K562 (cell line): Measurements from ENCODE around the gene TKTL1. TPM values are rescaled to one million over a fixed set of nuclear protein-coding genes. Genes with fewer than 3 reads are reported as not detected.
A peak's percentile ranks its signal among the peaks of the same experiment; 100 is the strongest.

Source experiments
- ATAC-seq: fragments of 200-7000 bp; cut with Tn5 transposase; 3 replicates; pipeline ENCODE4 v1.9.1; 2020; ENCODE audit warnings: moderate library complexity
- BruUV-seq: library from RNA; stranded (reverse); fragments of 400-500 nt; replicated peaks from 2 replicates; lab custom pipeline; 2021; lab: Mats Ljungman, UMichigan
- CTCF ChIA-PET: fragments of 300-600 bp; formaldehyde crosslinking; extraction: SDS; loops from one replicate; lab custom pipeline; 2021; ENCODE audit warnings: low intra/inter-chr PET ratio; lab: Yijun Ruan, JAX
- POLR2A ChIA-PET: fragments of 300-600, 350-650 bp; sonication (Branson Sonifier 250); formaldehyde crosslinking; extraction: SDS; loops from one replicate; lab custom pipeline; 2021; ENCODE audit warnings: antibody characterized with exemption, inconsistent platforms; lab: Yijun Ruan, JAX
- DNase-seq, 4 experiments: peaks; one replicate each; pipeline versions ENCODE4 v3.0.0 to v3.0.0-alpha.2; 2011 to 2018; ENCODE audit warnings: low spot score in 3 of 4, mixed read lengths in 3 of 4; ENCODE audit errors: extremely low read depth in 1 of 4
- FAIRE-seq: peaks from 2 replicates; lab custom pipeline; 2011; peaks lifted over from hg19 to GRCh38; lab: Jason Lieb, UNC
- H2AFZ ChIP-seq: 2 replicates; pipeline ENCODE4 v1.6.0; 2011; ENCODE audit warnings: low read depth, low read length, control low read depth, inconsistent platforms
- H3K27ac ChIP-seq: fragments of 200-600 bp; 3 replicates; pipeline ENCODE4 v1.8.0; 2011; ENCODE audit warnings: low read depth, mild to moderate bottlenecking, control low read depth, inconsistent platforms, low read length, moderate library complexity, mixed read lengths; ENCODE audit errors: extremely low read depth
- H3K27me3 ChIP-seq, 2 experiments: fragments of 300-600 bp in 1 of 2; 2 replicates in 1 of 2; 3 replicates in 1 of 2; pipeline versions ENCODE4 v1.6.0 to v1.8.0; 2011; ENCODE audit warnings: inconsistent platforms in 2 of 2, low read length in 2 of 2, mild to moderate bottlenecking in 1 of 2, mixed read lengths in 1 of 2, moderate library complexity in 1 of 2; ENCODE audit not compliant: control insufficient read depth in 2 of 2, insufficient read depth in 2 of 2
- H3K36me3 ChIP-seq: fragments of 300-600 bp; 3 replicates; pipeline ENCODE4 v1.8.0; 2011; ENCODE audit warnings: mild to moderate bottlenecking, low read length, inconsistent platforms; ENCODE audit not compliant: control insufficient read depth, insufficient read depth
- H3K4me1 ChIP-seq, 2 experiments: fragments of 200-600 bp in 1 of 2; replicated peaks in 1 of 2; 2 replicates in 1 of 2; 3 replicates in 1 of 2; pipeline versions ENCODE4 v1.5.1 to v1.8.0; 2011; ENCODE audit warnings: inconsistent platforms in 2 of 2, low read length in 2 of 2, mild to moderate bottlenecking in 1 of 2, mixed read lengths in 1 of 2, moderate library complexity in 1 of 2; ENCODE audit not compliant: control insufficient read depth in 2 of 2, insufficient read depth in 2 of 2
- H3K4me2 ChIP-seq: 2 replicates; pipeline ENCODE4 v1.6.1; 2011; ENCODE audit warnings: low read length, control low read depth, inconsistent platforms, mixed read lengths; ENCODE audit not compliant: insufficient read depth
- H3K4me3 ChIP-seq: fragments of 200-600 bp; sonication (generic), shearing (Covaris generic); 2 replicates; pipeline ENCODE4 v1.5.1; 2016; ENCODE audit warnings: control low read depth, inconsistent platforms
- H3K79me2 ChIP-seq: fragments of 200-600 bp; 3 replicates; pipeline ENCODE4 v1.8.0; 2011; ENCODE audit warnings: low read length, inconsistent platforms; ENCODE audit not compliant: control insufficient read depth, insufficient read depth
- H3K9ac ChIP-seq, 2 experiments: 2 replicates each; pipeline versions ENCODE4 v1.6.0 to v1.6.1; 2011; ENCODE audit warnings: low read depth in 2 of 2, low read length in 2 of 2, control low read depth in 1 of 2, inconsistent platforms in 1 of 2, mild to moderate bottlenecking in 1 of 2, mixed read lengths in 1 of 2; ENCODE audit not compliant: insufficient read depth in 1 of 2
- H3K9me1 ChIP-seq: one replicate; pipeline ENCODE4 v1.6.0; 2011; ENCODE audit warnings: inconsistent platforms, mild to moderate bottlenecking, low read length, moderate library complexity; ENCODE audit not compliant: control insufficient read depth, insufficient read depth
- H3K9me3 ChIP-seq: replicated peaks from 2 replicates; pipeline ENCODE4 v1.5.1; 2011; ENCODE audit warnings: low read depth, low read length, inconsistent platforms; ENCODE audit not compliant: control insufficient read depth, insufficient read depth
- H4K20me1 ChIP-seq: replicated peaks from 2 replicates; pipeline ENCODE4 v1.6.1; 2011; ENCODE audit warnings: low read length, inconsistent platforms, mixed read lengths; ENCODE audit not compliant: control insufficient read depth, insufficient read depth
- NR3C1 ChIP-seq: sonication (generic); formaldehyde crosslinking; IDR thresholded peaks from 2 replicates; pipeline ENCODE4 v1.8.1; 2022; ENCODE audit warnings: missing genetic modification reagents
- SMC3 ChIP-seq: conservative IDR thresholded peaks from 2 replicates; pipeline ENCODE4 v1.6.1; 2011; ENCODE audit warnings: low read depth, low read length, improper control_type of control experiment; ENCODE audit not compliant: insufficient read depth
- ZEB2 ChIP-seq: fragments of 450-650 bp; IDR thresholded peaks from 2 replicates; pipeline ENCODE4 v1.6.1; 2016
- WGBS: fragments of 100-300 bp; shearing (Covaris generic); methylation state at CpG from one replicate; pipeline ENCODE4 v1.1.6; 2016; ENCODE audit warnings: low coverage, mixed read lengths; ENCODE audit not compliant: insufficient coverage; ENCODE audit errors: missing lambda C conversion rate; 5-methylcytosine and 5-hydroxymethylcytosine counted together
- in situ Hi-C: fragments of 300-500 bp; cut with MboI; formaldehyde crosslinking; loops from 4 replicates; pipeline ENCODE4 v1.15.0; 2018; ENCODE audit warnings: inconsistent platforms, mixed read lengths
- intact Hi-C: fragments of 100-400 bp; cut with micrococcal nuclease; formaldehyde crosslinking; loops from 2 replicates; pipeline ENCODE4 v1.14.2; 2022
- polyA plus RNA-seq, 8 experiments: library from polyadenylated mRNA; depleted of rRNA in 4 of 8; stranded (reverse) in 5 of 8; unstranded in 3 of 8; fragments of >200 nt; fragmentation: Nextera tagmentation in 2 of 8; fragmentation: Illumina TruSeq in 1 of 8; extraction: Ambion mirVana in 2 of 8; extraction: Trizol in 1 of 8; gene quantifications; 2 replicates each; pipeline versions ENCODE4 v1.2.1 to v1.2.3, GENCODE V29; 2011 to 2014; ENCODE audit warnings: inconsistent platforms in 1 of 8, missing spikeins in 1 of 8
- total RNA-seq, 7 experiments: library from RNA; depleted of rRNA in 6 of 7; stranded (reverse); fragments of >200 nt in 6 of 7; fragmentation: Illumina TruSeq in 2 of 7; extraction: Trizol in 2 of 7; gene quantifications; 2 replicates each; pipeline versions ENCODE4 v1.2.1 to v1.2.3, GENCODE V29; 2011 to 2021; ENCODE audit warnings: low replicate concordance in 1 of 7
- TF ChIP-seq, protein P1 (sequence below): sonication (generic); formaldehyde crosslinking; IDR thresholded peaks from 2 replicates; pipeline ENCODE4 v1.5.0; 2020; ENCODE audit warnings: missing genetic modification reagents
- TF ChIP-seq, protein P2 (sequence below): sonication (generic); formaldehyde crosslinking; IDR thresholded peaks from 2 replicates; pipeline ENCODE4 v1.9.0; 2022; ENCODE audit warnings: mild to moderate bottlenecking, missing genetic modification reagents
- TF ChIP-seq, protein P3 (sequence below): IDR thresholded peaks from 2 replicates; pipeline ENCODE4 v1.6.1; 2011; ENCODE audit warnings: borderline replicate concordance, low read depth, mild to moderate bottlenecking, moderate library complexity, low read length; ENCODE audit not compliant: insufficient read depth, poor library complexity, severe bottlenecking
- TF ChIP-seq, protein P4 (sequence below): sonication (generic); formaldehyde crosslinking; IDR thresholded peaks from 2 replicates; pipeline ENCODE4 v1.8.0; 2022; ENCODE audit warnings: missing genetic modification reagents, mild to moderate bottlenecking, moderate library complexity, borderline replicate concordance

Gene TKTL1
- total and polyA plus RNA-seq, 9 of the 15 experiments (the other 6 are each of a cell fraction or from before 2014, with no cell fraction given) = 0.18 to 0.71 (median 0.38) TPM

DNA sequence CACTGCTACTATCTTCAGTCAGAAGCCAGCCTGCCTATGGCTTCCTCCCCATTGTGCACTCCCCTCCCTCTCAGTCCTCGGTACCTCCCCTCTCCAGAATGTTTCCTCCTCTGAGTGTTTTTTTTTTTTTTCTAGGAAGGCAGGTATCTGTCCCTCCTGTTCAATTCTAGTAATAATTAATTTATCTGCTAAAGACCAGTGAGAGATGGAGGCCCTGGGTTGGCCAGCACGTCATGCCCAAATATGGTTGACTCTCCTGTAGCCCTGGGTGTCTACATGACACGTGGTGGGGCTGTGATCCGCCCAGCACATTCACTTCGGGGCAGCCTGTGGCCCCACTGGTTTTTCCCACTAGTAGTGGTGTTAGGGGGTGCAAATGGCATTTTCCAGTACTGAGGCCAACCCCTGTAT, 77.0 kb downstream of the TKTL1 start (continued):
- TF ChIP-seq, protein P1, sequence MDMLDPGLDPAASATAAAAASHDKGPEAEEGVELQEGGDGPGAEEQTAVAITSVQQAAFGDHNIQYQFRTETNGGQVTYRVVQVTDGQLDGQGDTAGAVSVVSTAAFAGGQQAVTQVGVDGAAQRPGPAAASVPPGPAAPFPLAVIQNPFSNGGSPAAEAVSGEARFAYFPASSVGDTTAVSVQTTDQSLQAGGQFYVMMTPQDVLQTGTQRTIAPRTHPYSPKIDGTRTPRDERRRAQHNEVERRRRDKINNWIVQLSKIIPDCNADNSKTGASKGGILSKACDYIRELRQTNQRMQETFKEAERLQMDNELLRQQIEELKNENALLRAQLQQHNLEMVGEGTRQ (CRISPR knock-in tag) = peak; percentile 22; the same call in 1 of the 2 replicates
- TF ChIP-seq, protein P2, sequence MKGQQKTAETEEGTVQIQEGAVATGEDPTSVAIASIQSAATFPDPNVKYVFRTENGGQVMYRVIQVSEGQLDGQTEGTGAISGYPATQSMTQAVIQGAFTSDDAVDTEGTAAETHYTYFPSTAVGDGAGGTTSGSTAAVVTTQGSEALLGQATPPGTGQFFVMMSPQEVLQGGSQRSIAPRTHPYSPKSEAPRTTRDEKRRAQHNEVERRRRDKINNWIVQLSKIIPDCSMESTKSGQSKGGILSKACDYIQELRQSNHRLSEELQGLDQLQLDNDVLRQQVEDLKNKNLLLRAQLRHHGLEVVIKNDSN = peak; percentile 68
- TF ChIP-seq, all 486 proteins: peak for 7

DNA sequence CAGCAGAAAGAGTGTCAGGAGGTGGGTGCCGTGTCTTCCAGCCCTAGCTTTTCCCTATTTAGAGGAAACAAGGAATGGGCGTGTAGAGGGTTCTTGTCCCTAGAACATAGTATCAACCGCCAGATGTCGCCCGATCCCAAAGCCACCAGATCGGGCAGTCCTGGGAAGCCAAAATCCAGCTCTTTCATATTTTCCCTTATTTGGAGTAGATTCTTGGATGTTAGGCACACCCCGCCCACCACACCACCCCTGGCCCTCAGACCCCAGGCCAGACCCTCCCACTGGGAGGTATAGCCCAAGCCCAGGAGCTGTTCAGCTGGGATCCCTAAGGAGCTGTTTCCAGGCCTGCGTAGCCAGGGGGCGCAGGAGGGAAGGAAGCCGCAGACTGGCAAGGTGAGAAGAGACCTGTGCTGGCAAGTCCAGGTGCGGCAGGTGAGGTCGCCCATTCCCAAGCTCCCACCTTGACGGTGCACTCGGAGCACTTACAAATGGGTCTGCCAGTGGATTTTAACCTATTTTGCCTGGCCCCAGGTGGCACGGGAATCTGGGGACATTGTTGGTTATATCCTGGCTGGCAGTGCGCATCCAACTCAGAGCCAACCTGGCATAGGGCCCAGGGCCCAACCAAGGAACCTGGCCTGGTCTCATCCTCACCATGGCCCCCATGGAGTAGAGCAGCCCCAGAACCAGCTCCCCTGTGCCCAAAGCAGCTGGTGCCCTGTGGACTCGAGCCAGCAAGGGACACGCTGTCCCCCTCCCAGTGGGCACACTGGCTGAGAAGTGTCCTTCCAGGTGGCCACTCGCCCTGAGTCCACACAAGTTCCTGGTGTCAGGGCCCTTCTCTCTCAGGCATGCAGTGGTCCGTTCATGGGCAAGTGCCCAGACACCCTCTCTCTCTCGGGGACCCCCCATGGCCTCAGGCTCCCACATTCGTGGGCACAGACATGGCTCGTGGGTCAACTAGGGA, 78.0 kb downstream of the TKTL1 start:
- peaks cover 28% of the 10 kb centered on the region for H3K79me2 ChIP-seq
- peak overlapping the region; percentile 8 for H3K4me3 ChIP-seq
- intact Hi-C loops (loop anchor here (1.0 to 10.0 kb wide), 3 partner anchors 121 to 444 kb away; partner anchors contain the start of gene SLC10A3), in situ Hi-C loops (loop anchor here (10.0 kb wide), 1 partner anchor 161 kb away; no protein-coding TSS in a partner anchor)
- peak overlapping the region; percentile 59 to 88; a peak in 3 of 4 replicates for H3K9ac ChIP-seq
- ChIA-PET POLR2A (interaction anchor here (0.6 to 1.4 kb wide), 7 partner anchors 10 to 1420 kb away, joined by 3 to 19 read pairs (median 3); partner anchors contain the start of gene RPL10), CTCF (interaction anchor here (1.1 to 4.5 kb wide), 2 partner anchors 11 to 161 kb away, joined by 4 to 63 read pairs; no protein-coding TSS in a partner anchor)
- FAIRE-seq (peak; percentile 87), DNase-seq (peak in 2 of 4 experiments; percentile 43 to 75), ATAC-seq (no peak)
- H3K9me1 ChIP-seq = no peaks in the 10 kb centered on the region
- no peaks in the 10 kb centered on the region for H3K9me3 ChIP-seq
- H3K4me1 ChIP-seq = peaks cover 17 to 75% of the 10 kb centered on the region in 2 experiments; a peak in 4 of 5 replicates
- H3K36me3 ChIP-seq = peaks cover 4% of the 10 kb centered on the region; the same call in 2 of the 3 replicates
- peak overlapping the region; percentile 21; the same call in 2 of the 3 replicates for H3K27ac ChIP-seq
- H3K27me3 ChIP-seq = no peaks in the 10 kb centered on the region
- BruUV-seq = no TSS peak
- 20% methylated on average over 14 of the region's 23 CpGs for WGBS
- peak overlapping the region; percentile 66 for H3K4me2 ChIP-seq
- H4K20me1 ChIP-seq = no peaks in the 10 kb centered on the region
- H2AFZ ChIP-seq = peak overlapping the region; percentile 69
- TF ChIP-seq SMC3 (peak; percentile 38; the same call in 1 of the 2 replicates), ZEB2 (peak; percentile 97), NR3C1 (CRISPR knock-in tag) (0 out of 2 replicates have a peak, but pooled peaks have one; percentile 32)
- TF ChIP-seq, protein P3, sequence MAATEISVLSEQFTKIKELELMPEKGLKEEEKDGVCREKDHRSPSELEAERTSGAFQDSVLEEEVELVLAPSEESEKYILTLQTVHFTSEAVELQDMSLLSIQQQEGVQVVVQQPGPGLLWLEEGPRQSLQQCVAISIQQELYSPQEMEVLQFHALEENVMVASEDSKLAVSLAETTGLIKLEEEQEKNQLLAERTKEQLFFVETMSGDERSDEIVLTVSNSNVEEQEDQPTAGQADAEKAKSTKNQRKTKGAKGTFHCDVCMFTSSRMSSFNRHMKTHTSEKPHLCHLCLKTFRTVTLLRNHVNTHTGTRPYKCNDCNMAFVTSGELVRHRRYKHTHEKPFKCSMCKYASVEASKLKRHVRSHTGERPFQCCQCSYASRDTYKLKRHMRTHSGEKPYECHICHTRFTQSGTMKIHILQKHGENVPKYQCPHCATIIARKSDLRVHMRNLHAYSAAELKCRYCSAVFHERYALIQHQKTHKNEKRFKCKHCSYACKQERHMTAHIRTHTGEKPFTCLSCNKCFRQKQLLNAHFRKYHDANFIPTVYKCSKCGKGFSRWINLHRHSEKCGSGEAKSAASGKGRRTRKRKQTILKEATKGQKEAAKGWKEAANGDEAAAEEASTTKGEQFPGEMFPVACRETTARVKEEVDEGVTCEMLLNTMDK = peak; percentile 58
- TF ChIP-seq, protein P4, sequence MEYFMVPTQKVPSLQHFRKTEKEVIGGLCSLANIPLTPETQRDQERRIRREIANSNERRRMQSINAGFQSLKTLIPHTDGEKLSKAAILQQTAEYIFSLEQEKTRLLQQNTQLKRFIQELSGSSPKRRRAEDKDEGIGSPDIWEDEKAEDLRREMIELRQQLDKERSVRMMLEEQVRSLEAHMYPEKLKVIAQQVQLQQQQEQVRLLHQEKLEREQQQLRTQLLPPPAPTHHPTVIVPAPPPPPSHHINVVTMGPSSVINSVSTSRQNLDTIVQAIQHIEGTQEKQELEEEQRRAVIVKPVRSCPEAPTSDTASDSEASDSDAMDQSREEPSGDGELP (CRISPR knock-in tag) = peak; percentile 60; the same call in 1 of the 2 replicates
